HL-60/S4 treated with retinoic acid at 250 ng/mL for 4 days and 3 days (cell line): ENCODE measurements around the gene PCSK1N.
"Not testable (repeated sequence)": the region's sequence is repeated elsewhere in the genome, so short reads cannot be mapped to it uniquely, and the experiment has no call there.

Experiments
- in situ Hi-C: fragments of 300-500 bp; cut with MboI; formaldehyde crosslinking; loops from 2 replicates; pipeline ENCODE4 v1.7.0; 2022; ENCODE audit warnings: low sequenced_read_pairs

PCSK1N gene

DNA sequence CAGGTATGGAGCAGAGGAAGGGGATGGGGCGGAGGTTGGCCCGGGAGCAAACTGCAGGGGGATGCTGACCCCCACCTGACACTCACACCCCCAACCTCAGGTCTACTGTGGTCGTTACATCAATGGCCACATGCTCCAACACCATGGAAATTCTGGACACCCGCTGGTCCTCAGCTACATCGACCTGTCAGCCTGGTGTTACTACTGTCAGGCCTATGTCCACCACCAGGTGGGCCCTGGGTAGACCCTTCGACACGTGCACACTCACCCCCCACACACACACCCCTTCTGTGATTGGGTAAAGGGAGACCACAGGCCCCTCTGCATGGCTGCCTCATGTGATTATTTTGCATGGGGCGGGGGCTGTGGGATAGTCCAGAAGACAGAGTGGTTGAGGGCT, 11.3 kb downstream of the PCSK1N start:
- in situ Hi-C loops: no loop called here

DNA sequence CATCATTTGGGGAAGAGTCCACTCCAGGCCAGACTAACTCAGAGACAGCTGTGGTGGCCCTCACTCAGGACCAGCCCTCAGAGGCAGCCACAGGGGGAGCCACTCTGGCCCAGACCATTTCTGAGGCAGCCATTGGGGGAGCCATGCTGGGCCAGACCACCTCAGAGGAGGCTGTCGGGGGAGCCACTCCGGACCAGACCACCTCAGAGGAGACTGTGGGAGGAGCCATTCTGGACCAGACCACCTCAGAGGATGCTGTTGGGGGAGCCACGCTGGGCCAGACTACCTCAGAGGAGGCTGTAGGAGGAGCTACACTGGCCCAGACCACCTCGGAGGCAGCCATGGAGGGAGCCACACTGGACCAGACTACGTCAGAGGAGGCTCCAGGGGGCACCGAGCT, 12.4 kb downstream of the PCSK1N start:
- in situ Hi-C loops: no loop called here

DNA sequence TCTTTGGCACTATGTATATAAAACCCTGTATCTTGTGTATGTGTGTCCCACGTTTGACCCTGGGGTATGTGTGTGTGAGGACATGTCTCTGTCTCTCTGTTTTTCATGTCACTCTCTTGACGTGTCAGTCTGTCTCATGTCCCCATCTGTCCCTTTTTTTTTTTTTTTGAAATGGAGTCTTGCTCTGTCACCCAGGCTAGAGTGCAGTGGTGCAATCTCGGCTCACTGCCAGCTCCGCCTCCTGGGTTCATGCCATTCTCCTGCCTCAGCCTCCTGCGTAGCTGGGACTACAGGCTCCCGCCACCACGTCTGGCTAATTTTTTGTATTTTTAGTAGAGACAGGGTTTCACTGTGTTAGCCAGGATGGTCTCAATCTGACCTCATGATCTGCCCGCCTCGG, 16.0 kb downstream of the PCSK1N start:
- in situ Hi-C loops: not testable (repeated sequence)

DNA sequence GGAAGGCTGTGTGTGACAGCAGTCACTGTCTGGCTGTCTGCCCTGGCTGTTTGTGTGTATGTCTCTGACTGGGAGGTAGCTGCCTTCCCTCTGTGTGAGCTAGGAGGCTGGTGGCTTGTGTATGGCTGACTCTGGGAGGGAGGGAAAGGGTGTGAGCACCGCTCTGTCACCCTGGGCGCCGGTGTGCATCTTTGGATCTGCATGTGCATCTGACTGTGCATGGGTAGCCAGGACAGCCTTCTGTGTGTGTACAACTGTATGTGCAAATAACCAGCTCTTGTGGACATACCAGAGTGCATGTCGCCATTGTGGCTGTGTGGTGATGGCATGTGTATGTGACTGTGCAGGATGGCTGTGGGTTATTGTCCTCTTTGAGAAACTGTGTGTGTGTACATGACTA, 16.5 kb downstream of the PCSK1N start:
- in situ Hi-C loops: no loop called here

DNA sequence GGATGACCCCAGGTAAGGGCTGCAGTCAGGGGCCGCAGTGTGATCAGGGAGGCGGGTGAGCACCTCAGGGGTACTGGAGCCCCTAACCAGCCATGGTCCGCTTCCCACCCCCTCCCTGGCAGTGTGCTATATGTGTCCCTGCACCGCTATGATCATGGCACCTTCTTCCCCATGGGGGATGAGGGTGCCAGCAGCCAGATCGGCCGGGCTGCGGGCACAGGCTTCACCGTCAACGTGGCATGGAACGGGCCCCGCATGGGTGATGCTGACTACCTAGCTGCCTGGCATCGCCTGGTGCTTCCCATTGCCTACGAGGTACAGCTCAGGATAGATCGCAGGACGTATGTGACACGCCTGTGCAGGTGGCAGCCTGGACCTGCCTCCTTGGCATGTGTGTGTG, 17.3 kb downstream of the PCSK1N start:
- in situ Hi-C loops: no loop called here

DNA sequence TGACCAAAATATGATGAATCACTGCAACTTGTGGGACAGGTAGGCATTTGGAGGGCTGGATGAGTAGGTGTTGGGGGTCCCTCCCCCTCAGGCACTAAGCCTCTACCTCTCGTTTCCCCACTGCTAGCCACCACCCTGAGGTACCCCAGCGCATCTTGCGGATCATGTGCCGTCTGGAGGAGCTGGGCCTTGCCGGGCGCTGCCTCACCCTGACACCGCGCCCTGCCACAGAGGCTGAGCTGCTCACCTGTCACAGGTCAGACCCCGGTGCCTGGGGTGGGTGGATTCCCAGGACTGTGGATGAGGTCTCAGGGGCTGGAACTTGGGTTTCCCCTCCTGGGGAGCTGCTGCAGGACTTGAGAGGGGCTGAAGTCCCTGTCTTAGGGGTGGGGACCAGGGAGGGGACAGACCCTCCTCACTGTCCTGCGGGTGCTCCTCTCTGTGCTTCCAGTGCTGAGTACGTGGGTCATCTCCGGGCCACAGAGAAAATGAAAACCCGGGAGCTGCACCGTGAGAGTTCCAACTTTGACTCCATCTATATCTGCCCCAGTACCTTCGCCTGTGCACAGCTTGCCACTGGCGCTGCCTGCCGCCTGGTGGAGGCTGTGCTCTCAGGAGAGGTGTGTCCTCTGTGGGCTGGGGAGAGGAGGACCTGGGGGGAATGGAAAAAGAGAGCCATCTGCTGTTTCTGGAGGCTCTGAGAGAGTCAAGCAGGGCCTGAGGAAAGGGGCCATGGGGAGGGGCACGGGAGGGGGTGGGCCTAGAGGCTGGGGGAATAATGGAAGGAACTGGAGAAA, 19.2 kb downstream of the PCSK1N start:
- in situ Hi-C loops: no loop called here

DNA sequence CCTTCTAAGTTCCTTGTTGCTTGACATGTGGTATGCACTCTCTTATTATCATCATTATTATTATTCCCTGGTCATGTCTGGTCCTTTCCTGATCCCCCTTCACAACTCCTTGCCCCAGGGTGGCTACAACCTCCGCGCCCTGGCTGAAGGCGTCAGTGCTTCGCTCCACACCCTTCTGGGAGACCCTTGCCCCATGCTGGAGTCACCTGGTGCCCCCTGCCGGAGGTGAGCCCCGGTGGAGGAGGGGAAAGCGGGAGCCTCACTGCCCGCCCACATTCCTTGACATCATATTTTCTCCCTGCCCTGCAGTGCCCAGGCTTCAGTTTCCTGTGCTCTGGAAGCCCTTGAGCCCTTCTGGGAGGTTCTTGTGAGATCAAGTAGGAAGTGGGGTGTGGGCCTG, 20.1 kb downstream of the PCSK1N start:
- in situ Hi-C loops: no loop called here

DNA sequence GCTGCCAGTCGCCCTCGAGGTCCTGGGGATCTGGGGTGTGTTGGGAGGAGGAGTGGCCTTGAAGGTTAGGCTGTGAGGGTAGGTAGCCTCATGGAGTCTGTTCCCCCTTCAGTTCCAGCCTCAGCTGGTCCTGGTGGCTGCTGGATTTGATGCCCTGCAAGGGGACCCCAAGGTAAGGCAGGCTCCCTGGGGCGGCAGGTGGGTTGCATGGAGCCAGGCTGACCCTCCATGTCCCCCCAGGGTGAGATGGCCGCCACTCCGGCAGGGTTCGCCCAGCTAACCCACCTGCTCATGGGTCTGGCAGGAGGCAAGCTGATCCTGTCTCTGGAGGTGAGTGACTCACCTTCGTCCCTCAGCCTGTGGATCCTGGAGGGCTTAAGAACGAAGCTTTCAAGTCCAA, 20.7 kb downstream of the PCSK1N start:
- in situ Hi-C loops: no loop called here

DNA sequence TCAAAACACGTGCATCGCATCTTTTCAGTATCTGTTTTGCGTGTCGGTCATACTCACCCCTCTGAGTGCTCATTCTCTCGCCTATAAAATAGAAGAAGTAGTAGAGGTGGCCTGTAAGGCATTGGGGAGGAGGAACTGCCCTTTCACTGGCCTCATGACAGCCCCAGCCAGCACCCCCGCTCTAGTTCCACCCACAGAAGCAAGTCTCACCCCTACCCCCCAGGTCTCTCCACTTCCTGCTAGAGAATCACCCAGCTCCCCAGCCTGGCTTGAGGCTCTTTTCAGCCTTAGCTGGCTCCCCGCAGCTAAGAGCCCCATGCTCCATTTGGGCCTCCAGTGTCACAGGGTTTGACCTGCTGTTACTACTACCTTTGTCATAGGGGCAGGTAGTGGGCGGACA, 21.8 kb downstream of the PCSK1N start:
- in situ Hi-C loops: no loop called here

DNA sequence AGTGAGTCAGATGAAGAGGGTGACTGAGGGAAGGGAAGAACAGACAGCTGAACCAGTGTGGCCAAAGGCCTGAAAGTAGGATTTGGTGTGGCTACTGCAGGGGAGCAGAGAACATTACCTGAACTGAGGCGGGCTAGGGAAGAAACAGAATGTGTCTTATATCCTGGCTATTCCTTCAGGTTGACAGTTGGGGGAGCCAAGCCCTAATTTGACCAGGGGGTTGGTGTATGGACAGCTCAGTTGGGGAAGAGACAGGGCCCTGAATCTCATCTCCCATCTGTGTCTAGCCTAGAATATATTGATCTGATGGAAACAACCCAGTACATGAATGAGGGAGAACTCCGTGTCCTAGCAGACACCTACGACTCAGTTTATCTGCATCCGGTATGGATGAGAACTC, 29.3 kb downstream of the PCSK1N start:
- in situ Hi-C loops: no loop called here

DNA sequence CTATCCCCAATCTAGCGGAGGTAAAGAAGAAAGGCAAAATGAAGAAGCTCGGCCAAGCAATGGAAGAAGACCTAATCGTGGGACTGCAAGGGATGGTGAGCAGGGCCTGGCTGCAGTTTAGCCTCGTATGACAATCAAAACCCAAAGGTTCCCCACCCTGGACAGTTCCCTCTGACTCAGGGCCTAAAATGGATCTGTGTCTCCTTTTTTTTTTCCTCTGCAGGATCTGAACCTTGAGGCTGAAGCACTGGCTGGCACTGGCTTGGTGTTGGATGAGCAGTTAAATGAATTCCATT, 32.6 kb downstream of the PCSK1N start:
- in situ Hi-C loops: no loop called here

DNA sequence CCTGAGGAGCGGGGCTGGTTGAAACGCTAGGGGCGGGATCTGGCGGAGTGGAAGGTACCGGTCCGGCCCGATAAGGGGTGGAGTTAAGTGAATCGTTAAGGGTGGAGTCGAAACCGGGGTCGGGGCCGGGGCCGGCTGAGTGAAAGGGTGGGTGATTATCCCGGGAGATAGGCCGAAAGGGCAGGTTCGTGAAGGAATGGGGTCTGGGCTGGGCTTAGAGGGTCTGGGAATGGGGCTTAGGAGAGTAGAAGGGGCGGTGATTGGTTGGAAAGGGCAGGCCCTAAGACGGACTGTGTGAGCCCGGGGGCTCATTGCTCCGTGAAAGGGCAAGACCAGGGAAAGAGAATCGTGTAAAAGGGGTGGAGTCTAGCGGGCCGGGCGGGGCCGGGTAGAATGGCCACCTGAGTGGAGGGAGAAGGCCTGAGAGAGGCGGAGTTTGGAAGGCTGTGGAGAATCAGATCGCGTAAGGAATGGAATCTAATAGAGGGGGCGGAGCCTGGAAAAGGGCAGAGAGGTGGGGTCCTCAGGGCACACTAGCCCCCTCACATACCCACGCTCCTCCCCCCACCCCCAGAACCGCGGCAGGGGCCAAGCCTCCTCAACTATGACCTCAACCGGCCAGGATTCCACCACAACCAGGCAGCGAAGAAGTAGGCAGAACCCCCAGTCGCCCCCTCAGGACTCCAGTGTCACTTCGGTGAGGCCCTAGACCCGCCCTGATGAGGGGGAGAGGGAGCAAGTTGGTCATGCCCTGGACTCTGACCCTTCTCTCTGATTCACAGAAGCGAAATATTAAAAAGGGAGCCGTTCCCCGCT, 33.1 kb downstream of the PCSK1N start:
- in situ Hi-C loops: no loop called here

DNA sequence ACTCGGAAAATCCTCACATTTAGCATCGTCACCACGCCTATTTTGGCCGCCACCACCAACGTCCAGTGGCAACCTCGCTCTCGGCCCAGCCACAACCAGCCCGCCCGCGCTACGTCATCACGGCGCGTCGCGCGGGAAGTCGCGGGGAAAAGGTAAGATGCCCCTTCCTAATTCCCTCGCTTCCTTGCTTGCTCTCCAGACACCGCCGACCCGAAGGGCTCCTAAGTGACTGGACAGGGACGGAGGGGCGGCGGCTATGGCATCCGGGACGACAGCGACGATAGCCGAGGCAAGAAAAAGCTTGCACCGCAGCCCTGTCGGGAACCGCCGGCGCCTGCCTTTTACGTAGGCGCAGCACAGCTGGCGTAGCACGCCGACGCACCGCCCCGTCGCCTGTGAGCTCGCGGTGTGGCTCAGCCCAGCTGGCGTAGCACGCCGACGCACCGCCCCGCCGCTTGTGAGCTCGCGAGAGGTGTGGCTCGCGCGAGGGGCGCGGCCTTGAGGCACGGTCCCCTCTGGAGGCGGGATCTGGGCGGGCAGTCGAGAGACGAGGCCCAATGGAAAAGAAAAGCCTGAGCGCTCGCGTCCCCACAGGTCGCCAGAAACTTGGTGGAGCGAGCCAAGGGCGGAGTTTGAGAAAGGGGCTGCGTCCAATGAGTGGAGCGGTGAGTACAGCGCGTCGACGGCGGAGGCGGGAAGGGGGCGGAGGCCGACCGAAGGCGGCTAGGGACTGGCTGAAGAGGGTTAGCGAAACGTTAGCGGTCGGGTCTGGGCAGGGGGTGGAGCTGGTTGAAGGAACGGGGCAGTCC, 33.9 kb downstream of the PCSK1N start, which contains the start of gene HDAC6:
Gene HDAC6 (plus strand): TSS at position 788 of the 809 bp plus-strand sequence. CDS start 626 bp downstream, outside the sequence.
- in situ Hi-C loops: no loop called here

DNA sequence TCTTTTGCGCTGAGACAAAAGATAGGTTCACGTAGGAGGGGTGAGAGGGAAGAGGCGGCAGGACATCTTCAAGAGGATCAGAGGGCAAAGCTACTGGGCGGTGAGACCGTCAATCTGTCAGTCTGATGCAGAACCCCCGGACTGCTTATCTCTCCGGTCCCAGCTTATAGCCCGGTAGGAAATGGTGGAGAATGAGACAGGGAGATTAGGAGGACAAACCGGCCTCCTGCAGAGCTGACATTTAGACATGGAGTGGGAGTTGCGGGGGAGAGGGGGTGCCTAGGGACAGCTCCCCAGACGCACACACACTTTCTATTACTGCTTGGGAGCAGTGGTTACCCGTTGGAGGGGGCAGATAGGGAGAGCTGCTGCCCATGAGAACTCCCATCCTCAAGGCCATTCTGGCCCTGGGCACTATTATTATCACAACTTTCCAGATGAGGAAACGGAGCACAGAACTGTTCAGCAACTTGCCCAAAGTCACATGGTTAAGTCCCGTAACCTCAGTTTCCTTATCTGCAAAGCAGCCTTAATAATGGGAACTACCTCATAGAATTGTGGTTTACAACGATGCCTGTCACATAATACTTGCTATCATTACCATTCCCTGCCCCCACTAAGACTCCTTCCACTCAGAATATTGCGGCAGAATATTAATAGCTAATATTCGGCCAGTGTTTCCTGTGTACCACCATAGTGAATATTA, 34.7 kb downstream of the PCSK1N start:
- in situ Hi-C loops: no loop called here

DNA sequence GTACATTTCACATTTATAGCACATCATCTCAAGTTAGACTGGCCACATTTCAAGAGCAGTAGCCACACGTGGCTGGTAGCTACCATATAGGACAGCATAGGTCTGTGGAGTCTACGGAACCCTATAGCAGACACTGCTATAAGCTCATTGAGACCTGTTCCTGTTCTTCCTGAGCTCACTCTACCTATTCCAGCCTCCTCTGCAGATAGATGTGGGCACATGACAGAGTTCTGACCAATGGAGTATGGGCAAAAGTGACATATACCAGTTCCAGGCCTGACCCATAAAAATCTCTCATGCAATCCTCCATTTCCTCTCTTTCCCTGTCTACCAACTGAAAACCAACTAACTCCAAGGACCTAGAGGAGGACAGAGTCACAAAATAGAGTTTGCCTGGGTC, 37.1 kb downstream of the PCSK1N start:
- in situ Hi-C loops: no loop called here

DNA sequence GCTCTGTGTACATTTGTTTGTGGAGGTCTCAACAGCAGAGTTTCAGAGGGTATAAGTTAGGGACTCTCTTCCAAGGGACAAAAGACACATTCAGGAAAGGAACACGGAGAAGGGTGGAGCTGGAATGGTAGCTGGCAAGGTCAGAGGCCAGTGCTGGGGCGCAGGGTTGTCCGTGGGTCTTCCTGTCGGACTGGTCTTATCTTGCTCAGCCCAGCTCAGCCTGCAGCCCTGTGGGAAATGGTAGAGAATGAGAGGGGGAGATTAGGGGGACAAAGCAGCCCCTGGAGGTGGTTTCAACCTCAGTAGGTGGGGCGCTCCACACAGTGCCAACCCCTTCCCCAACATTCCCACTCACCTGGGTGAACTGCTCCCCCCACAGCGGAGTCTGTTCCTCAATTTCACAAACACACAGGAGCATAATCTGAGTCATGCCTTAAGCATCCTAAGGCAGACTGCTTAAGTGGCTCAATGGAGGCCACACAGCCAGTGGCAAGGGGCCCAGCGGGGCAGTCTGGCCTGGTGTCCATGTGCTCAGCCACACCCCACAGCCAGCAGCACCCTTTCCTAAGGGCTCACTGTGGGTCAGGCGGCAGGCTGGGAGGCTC, 40.4 kb downstream of the PCSK1N start:
- in situ Hi-C loops: no loop called here

DNA sequence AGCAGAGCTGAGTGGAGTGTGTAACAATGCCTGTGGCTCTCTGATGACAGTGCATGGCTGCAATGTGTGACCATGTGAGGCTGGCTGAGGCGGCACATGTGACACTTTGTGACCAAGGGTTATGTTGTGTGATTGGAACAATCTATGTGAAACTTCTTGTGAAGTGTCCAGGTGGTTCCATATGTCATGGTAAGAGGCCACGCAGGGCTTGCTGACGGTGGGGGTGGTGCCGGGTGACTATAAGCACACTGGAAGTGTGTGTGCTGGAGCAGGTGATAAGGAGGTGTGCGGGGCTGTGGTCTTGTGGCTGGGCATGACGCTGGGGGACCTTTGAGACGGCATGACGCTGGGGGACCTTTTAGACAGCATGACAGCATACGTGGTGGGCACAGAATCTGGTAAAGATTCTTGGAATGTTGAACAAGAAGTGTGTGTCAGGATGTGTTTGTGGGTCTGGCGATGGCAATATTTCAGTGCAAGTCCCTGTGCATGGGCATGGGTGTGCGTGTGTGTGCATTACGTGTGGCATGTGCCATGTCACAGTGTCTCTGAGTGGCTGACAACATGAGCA, 41.0 kb downstream of the PCSK1N start:
- in situ Hi-C loops: no loop called here

DNA sequence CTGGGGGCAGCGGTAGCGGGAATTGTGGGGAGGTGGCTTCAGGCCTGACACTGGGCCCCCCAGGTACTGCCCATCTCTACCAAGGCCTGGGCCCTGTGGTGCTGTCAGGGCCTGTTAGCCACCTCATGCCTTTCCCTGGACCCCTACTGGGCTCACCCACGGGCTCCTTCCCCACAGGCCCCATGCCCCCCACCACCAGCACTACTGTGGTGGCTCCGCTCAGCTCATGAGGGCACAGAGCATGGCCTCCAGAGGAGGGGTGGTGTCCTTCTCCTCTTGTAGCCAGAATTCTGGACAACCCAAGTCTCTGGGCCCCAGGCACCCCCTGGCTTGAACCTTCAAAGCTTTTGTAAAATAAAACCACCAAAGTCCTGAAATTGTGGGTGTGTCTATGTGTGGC, 41.5 kb downstream of the PCSK1N start:
- in situ Hi-C loops: no loop called here

DNA sequence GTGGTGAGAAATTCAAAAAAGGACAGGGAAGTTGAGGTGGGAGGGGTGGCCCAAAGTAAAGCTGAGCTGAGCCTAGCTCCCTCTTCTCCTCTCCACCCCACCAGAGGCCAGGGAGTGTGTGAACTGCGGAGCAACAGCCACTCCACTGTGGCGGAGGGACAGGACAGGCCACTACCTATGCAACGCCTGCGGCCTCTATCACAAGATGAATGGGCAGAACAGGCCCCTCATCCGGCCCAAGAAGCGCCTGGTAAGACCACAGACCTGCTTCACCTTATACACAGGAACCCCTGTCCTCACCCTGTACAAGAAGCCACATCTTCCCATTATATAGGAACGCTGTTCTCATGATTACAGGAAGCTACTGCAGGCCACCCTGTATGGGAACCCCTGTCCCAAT, 43.2 kb downstream of the PCSK1N start:
- in situ Hi-C loops: no loop called here
